ENCODE measurements around the gene SLC50A1.
"Not testable (repeated sequence)": the region's sequence is repeated elsewhere in the genome, so short reads cannot be mapped to it uniquely, and the experiment has no call there.

SLC50A1 gene

DNA sequence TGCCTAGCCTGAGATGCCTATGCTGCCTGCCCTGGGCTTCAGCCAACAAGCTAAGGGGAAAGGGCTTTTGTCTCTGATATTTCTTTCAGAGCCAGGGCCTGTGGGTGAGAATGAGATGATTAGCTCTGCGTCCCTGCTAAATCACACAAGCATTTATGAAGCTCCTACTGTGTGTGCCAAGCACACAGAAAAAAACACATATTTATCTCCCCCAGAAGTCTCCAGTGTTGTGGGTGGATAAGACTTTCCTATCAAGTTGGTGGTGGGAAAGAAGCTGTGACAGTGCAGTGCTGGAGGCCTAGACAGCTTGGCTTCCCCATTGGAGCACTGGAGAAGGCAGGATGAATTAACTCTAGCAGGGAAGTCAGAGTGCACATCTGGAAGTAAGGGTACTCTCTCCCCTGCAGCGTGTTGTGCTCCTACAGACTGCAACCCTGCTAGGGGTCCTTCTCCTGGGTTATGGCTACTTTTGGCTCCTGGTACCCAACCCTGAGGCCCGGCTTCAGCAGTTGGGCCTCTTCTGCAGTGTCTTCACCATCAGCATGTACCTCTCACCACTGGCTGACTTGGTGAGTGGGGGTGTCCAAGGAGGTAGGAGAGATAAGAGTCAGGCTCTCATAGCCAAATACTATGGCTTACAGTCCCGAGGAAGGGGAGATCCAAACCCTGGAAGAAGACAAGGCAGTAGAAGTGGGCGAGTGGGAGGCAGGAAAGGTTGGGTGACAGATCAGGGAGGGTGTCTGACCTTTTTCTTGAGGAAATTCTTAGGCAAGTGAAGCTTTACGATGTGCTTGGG is 1.7 kb downstream of the SLC50A1 start:
- DNase-seq = no peak

DNA sequence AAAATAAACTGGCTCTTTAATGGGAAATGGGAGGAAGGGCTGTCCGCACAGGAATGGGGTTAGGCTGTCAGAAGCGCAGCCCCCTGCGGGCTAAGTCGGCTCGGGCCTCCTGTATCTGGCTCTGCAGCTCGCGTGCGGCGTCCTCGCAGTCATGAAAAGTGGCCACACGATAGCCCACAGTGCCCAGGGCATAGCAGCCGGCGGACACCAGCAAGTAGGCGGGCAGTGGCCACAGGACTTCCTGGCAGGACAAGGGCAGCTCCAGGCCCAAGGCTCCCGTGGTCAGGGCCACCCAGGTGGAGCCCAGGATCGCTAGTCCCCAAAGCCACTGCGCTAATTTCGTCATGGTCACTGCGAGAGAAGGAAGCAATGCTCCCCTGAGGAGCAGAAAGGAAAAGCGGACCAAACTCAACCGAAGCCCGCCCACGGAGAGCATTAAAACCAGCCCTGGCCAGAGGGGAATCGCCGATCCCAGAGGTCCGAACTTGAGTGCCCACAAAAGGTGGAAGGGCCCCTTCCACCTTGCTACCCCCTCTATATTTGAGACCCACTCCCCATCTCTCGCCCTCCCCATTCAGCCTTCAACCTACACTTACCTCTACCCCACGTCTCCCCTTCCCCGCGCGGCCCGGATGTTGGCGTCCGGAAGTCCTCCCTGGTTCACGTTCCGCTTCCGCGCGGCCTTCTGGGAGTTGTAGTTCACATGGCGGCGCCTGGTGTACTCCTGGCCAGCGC is 4.4 kb downstream of the SLC50A1 start, which contains the start of gene DPM3:
Gene DPM3, minus strand, starts transcription at position 637 of the 735 bp plus-strand sequence. Its CDS starts 291 bp downstream, at position 346.
- DNase-seq = peak; percentile 82

- DNase-seq = no peak
These were observed 4.9 kb downstream of the SLC50A1 start for GRCh38 chr1:155140630-155140953.

- no peak for DNase-seq
These were observed 6.1 kb downstream of the SLC50A1 start for GRCh38 chr1:155141749-155142148.

DNA sequence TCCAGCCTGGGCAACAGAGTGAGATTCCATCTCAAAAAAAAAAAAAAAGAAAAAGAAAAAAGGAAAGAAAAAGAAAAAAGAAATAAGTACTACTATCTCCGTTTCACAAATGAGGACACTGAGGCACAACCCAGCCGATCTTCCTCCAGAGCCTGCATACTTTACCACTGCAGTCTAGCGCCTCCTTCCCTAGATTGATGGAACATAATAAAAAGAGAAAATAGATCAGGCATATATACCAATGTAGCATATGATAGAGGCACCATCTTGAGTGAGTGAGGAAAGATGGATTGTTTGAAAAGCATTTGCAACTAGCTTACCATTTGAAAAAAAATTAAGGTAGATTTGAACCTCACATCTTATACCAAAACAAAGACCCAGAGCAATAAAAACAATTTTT is 9.8 kb downstream of the SLC50A1 start:
- no peak for DNase-seq

DNA sequence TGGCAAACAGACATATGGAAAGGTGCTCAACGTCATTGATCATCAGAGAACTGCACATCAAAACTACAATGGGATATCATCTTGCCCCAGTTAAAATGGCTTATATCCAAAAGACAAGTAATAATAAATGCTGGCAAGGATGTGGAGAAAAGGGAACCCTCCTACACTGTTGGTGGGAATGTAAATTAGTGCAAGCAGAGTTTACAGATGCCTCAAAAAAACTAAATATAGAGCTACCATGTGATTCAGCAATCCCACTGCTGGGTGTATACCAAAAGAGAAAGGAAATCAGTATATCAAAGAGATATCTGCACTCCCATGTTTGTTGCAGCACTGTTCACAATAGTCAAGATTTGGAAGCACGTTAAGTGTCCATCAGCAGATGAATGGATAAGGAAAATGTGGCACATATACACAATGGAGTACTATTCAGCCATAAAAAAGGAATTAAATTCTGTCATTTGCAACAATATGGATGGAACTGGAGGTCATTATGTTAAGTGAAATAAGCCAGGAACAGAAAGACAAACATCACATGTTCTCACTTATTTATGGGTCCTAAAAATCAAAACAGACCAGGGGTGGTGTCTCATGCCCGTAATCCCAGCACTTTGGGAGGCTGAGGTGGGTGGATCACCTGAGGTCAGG is 20.5 kb downstream of the SLC50A1 start:
- not testable (repeated sequence) for DNase-seq

- DNase-seq = no peak
These were observed 23.3 kb downstream of the SLC50A1 start for GRCh38 chr1:155158991-155159390.

DNA sequence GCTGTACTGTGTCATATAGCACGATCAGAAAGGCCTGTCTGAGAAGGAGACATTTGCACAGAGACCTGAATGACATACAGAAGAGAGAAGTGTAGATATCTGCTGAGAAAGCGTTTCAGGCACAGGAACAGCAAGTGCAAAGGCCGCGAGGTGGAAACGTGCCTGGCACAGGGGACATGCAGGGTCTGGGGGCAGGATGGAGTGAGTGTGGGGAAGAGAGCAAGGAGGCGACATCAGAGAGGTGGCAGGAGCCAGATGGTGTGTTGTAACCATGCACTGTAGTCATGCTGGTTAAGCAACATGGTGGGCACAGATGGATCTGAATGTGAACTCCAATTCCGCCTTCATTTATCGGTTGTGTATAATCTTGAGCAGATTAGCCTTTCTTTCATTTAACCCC is 24.5 kb downstream of the SLC50A1 start:
- DNase-seq = no peak

DNA sequence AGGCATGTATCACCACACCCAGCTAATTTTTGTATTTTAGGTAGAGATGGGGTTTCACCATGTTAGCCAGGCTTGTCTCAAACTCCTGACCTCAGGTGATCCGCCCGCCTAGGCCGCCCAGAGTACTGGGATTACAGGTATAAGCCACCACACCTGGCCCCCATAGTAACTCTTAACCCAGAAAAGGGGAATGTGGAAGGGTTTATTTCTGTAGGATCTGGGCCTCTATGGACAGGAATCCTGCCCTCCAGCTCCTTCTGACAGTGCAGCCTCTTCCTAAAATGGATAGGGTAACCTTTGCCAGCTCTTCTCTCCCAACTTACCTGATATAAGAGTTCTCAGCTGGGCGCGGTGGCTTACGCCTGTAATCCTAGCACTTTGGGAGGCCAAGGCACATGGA is 27.0 kb downstream of the SLC50A1 start:
- DNase-seq = not testable (repeated sequence)

- not testable (repeated sequence) for DNase-seq
These were observed 28.1 kb downstream of the SLC50A1 start for GRCh38 chr1:155163785-155164184.

- not testable (repeated sequence) for DNase-seq
These were observed 29.0 kb downstream of the SLC50A1 start for GRCh38 chr1:155164625-155165024.

DNA sequence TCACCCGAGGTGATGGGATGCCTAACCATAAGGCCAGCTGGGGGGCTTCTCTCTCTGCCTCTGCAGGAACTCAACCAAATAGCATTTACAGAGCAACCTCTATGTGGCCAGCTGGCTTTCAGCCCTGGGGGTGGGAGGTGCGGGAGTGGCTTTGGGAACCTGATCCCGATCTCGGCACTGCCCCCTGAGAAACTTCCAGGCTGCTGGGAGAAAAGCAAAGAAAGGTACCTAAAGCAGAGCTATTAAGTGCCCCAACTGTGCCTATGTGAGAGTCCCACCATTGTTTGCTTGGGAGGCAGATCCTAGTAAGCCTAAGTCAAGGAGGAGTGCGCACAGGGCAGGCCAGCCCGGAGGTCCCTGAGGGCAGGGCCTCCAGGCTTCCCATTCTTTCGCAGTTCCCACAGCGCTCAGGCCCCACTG is 30.4 kb downstream of the SLC50A1 start:
- no peak for DNase-seq

DNA sequence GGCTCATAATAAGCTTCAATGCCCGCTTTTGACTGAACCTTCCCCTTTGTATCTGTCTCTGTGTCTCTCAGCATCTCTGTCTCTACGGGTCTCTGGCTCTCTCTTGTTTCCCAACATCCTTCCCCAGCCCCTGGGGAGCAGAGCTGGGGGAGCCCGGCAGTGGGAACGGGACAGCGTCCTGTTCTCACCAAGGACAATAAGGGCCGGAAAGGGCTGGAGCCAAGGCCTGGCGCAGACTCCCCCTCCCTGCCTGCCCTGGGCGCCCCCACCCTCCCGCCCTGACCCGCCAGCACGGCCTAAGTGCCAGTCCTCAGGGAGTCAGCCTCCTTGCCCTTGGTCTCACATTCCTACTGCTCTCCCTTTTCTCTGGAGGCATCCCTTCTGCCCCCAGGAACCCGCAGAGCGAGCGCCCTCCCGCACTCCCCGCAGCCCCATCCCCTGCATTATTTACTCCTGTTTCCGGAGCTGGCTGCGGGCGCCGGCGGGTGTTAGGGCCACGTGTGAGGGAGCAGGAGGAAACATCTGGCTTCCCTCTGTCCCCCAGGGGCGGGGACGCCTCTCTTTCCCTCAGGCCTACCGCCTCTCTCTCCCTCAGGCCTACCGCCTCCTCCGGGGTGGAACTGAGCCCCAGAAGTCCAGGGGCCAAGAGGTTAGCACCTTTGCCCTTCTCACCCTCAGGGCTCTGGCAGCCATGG is 31.0 kb downstream of the SLC50A1 start:
- no peak for DNase-seq

- DNase-seq = peak; percentile 76
These were observed 31.8 kb downstream of the SLC50A1 start for GRCh38 chr1:155167166-155168104.

GRCh38 chr1:155168105-155168445 is 32.4 kb downstream of the SLC50A1 start:
- DNase-seq = not testable (repeated sequence)

DNA sequence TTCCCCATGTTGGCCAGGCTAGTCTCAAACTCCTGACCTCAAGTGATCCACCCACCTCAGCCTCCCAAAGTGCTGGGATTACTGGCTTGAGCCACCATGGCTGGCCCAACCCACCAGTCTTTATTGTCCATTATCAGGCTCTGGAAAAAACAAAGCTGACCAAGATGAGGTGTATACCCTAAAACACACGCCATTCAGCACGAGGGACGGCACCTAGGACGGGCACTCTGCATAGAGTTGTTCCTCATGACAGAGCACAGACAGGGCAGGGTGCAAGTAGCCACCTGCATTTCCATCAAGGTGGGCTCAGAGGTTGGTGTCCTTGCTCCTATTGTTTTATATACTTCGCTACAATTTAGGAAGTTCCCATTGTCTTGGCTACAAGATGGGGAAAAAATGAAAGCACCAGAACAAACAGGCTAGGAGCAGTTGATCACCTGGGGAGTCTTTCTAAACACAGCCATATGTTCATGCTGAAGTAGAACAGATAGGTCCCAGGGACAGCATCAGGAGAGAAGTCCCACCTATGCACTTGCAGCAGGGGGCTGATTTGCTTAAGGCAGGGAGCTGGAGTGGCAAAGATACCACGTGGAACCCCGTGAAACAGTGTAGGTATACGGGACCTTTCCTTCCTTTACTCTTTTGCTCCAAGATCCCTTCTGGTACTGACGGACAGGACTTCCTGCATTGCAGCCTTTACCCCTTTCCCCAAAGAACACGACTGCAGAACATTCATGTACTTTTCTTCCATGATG is 33.0 kb downstream of the SLC50A1 start:
- no peak for DNase-seq

DNA sequence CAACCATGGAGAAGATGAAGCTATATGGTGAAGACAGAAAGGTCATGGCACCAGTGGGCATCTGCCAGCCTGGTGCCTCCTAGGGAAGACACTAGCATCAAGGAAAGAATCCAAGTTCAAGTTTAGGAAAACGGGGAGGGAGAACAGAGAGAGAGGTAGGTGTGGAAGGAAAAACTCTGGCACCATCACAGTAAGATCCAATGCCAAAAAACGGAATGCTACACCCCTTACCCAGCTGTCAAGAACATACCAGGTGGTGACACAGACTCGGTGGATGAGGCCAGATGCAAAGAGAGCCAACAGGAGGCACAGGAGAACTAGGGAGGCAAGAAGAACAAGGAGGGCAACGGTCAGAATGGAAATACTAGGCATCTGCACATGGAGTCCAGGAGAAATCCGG is 33.9 kb downstream of the SLC50A1 start:
- DNase-seq = no peak

DNA sequence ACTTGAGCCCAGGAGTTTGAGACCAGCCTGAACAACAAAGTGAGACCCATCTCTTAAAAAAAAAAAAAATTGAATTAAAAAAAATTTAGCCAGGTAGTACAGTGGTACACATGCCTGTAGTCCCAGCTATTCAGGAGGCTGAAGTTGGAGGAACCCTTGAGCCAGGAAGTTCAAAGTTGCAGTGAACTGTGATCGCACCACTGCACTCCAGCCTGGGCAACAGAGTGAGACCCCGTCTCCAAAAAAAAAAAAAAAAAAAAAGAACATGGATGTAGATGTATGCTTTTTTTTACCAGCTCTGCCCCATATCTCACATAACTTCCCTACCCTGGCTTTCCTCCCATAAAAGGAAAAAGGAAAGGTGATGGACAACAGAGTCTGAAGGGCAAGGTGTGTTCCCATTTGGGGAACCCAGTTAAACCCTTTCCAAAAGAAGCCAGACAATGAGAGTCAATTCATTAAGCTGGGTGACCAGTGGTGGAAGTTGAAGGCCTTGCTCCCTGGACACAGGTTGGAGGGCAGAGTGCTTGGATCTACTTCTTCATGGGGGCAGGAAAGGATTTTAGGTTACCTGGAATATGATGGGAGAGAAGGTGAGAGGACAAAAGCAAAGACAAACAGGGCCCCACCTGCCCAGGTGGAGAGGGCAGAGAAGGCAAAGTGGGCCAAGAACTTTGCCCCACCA is 34.6 kb downstream of the SLC50A1 start:
- DNase-seq = no peak

GRCh38 chr1:155170806-155171205 is 35.2 kb downstream of the SLC50A1 start:
- no peak for DNase-seq

Data from central memory CD4-positive, alpha-beta T cell (primary cell).